Kidney (tissue), 14 donors: ENCODE data around the gene A2M. TPM values are rescaled to one million over a fixed set of nuclear protein-coding genes. Genes with fewer than 3 reads are reported as not detected.

Source experiments
- DNase-seq, 5 donors: peaks; one replicate each; pipeline ENCODE4 v3.0.0-alpha.2; 2013 to 2020
- FAIRE-seq: peaks from 2 replicates; lab custom pipeline; 2012; peaks lifted over from hg19 to GRCh38; lab: Jason Lieb, UNC
- H3K27ac ChIP-seq, 2 donors: one replicate each; pipeline ENCODE4 v1.7.0; 2013; ENCODE audit warnings: low read depth in 2 of 2, low read length in 2 of 2, inconsistent platforms in 1 of 2
- H3K27me3 ChIP-seq: one replicate; pipeline ENCODE4 v1.7.1; 2013; ENCODE audit warnings: low read length, inconsistent platforms; ENCODE audit not compliant: control insufficient read depth, insufficient read depth
- H3K36me3 ChIP-seq, 3 donors: one replicate each; pipeline versions ENCODE4 v1.7.0 to v1.7.1; 2013; ENCODE audit warnings: low read length in 3 of 3, control low read depth in 1 of 3, inconsistent platforms in 1 of 3; ENCODE audit not compliant: insufficient read depth in 3 of 3, control insufficient read depth in 2 of 3
- H3K4me1 ChIP-seq, 3 donors: one replicate each; pipeline versions ENCODE4 v1.7.0 to v1.7.1; 2013; ENCODE audit warnings: low read length in 3 of 3, inconsistent platforms in 1 of 3, low read depth in 1 of 3; ENCODE audit not compliant: control insufficient read depth in 2 of 3, insufficient read depth in 2 of 3
- H3K4me3 ChIP-seq, 3 donors: one replicate each; pipeline versions ENCODE4 v1.7.0 to v1.8.1; 2013; ENCODE audit warnings: low read length in 3 of 3, control low read depth in 1 of 3, inconsistent platforms in 1 of 3
- H3K9ac ChIP-seq, 3 donors: one replicate each; pipeline versions ENCODE4 v1.7.0 to v1.7.1; 2013; ENCODE audit warnings: low read length in 3 of 3, control low read depth in 1 of 3, inconsistent platforms in 1 of 3
- H3K9me3 ChIP-seq, 3 donors: one replicate each; pipeline versions ENCODE4 v1.7.0 to v1.7.1; 2013; ENCODE audit warnings: low read length in 3 of 3, control low read depth in 1 of 3, inconsistent platforms in 1 of 3; ENCODE audit not compliant: control insufficient read depth in 2 of 3, insufficient read depth in 1 of 3
- intact Hi-C: fragments of 100-400 bp; cut with DNase I; formaldehyde crosslinking; loops from one replicate; pipeline ENCODE4 v1.11.1; 2022
- polyA plus RNA-seq: library from polyadenylated mRNA; stranded (reverse); fragments of 350-450 nt; fragmentation: Illumina TruSeq; extraction: RNeasy Lipid Tissue Mini Kit (QIAGEN cat#74804); gene quantifications from one replicate; pipeline ENCODE4 v1.2.3, GENCODE V29; 2014; ENCODE audit warnings: low read depth, low replicate concordance; ENCODE audit not compliant: insufficient read depth
- total RNA-seq: library from RNA; stranded (reverse); fragmentation: NEBNext Ultra II Directional; extraction: Animal tissue kit (Norgen Biotek cat#: 25700); gene quantifications from one replicate; pipeline ENCODE4 v1.2.1, GENCODE V29; 2021
- TF ChIP-seq, protein P1 (sequence below): IDR thresholded peaks from 3 replicates; pipeline ENCODE4 v1.5.1; 2012; ENCODE audit warnings: mild to moderate bottlenecking, moderate library complexity, borderline replicate concordance; ENCODE audit not compliant: insufficient read depth; ENCODE audit errors: extremely low read depth
- donor health status: control.
- donor health status: control.
- donor health status: control.
- donor health status: control.
- donor health status: control.
- donor health status: DM: yes; HTN: yes; CAD: no.
- donor health status: Normal renal cell carcinoma (clear cell type).

A2M gene
- total and polyA plus RNA-seq, 2 donors from 2014 or later: 745 to 971 TPM

DNA sequence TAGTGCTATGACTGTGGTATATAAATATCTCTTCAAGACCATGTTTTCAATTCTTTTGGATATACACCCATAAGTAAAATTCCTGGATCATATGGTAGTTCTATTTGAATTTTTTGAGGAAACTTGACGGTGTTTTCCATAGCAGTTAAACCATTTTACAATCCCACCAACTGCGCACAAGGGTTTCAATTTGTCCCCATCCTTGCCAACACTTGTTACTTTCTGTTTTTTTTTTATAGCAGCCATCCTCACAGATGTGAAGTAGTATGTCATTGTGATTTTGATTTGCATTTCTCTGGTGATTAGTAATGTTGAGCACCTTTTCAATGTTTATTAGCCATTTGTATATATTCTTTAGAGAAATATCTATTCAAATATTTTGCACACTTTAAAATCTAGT, 14.5 kb upstream of the A2M start:
- Histone ChIP-seq H3K36me3 (no peaks in the 10 kb centered on the region), H3K27ac (no peak overlapping the region), H3K4me1 (peaks cover 0 to 4% (median 0%) of the 10 kb centered on the region in 3 donors), H3K9me3 (no peaks in the 10 kb centered on the region), H3K9ac (no peak overlapping the region), H3K4me3 (no peak overlapping the region), H3K27me3 (no peaks in the 10 kb centered on the region)
- TF ChIP-seq, protein P1, sequence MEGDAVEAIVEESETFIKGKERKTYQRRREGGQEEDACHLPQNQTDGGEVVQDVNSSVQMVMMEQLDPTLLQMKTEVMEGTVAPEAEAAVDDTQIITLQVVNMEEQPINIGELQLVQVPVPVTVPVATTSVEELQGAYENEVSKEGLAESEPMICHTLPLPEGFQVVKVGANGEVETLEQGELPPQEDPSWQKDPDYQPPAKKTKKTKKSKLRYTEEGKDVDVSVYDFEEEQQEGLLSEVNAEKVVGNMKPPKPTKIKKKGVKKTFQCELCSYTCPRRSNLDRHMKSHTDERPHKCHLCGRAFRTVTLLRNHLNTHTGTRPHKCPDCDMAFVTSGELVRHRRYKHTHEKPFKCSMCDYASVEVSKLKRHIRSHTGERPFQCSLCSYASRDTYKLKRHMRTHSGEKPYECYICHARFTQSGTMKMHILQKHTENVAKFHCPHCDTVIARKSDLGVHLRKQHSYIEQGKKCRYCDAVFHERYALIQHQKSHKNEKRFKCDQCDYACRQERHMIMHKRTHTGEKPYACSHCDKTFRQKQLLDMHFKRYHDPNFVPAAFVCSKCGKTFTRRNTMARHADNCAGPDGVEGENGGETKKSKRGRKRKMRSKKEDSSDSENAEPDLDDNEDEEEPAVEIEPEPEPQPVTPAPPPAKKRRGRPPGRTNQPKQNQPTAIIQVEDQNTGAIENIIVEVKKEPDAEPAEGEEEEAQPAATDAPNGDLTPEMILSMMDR: no peak
- DNase-seq (no peak), FAIRE-seq (no peak)
- intact Hi-C loops: no loop called here

DNA sequence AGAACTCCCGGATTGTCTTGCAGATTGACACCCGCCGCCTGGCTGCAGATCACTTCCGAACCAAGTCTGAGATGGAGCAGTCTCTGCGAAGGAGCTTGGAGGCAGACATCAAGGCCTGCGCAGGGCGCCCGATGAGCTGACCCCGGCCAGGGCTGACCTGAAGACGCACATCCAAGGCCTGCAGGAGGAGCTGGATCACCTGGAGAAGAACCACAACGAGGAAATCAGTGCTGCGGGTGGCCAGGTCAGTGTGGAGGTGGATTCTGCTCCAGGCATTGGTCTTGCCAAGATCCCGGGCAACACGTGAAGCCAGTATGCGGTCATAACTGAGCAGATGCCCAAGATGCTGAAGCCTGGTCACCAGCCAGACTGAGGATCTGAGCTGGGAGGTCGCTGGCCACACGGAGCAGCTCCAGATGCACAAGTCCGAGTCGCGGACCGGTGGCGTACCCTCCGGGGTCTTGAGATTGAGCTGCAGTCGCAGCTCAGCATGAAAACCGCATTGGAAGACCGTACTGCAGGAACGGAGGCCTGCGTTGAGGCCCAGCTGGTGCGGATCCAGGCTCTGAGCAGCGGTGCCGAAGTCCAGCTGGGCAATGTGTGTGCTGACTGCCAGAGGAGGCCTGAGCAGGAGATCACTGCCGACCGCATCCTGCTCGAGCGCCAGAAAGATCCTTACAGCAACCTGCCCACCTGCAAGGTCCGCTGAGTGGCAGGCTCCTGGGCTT, 12.4 kb upstream of the A2M start:
- FAIRE-seq: no peak
- TF ChIP-seq, protein P1: no peak

DNA sequence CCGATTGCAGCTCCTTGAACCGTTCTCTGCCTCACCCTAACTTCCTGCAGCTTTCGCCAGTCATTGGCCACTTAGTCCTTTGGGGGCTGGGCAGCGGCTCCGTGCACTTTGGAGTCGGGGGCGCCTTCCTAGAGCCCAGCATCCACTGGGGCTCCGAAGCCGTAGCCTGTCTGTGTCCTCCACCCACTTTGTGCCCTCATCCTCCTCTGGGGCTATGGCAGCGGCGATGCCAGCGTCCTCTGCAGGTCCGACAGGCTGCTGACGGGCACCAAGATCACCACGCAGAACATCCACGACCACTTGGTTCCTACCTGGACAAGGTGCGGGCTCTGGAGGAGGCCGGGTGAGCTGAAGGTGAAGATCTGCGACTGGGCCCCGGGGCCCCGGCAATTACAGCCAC, 11.8 kb upstream of the A2M start:
- DNase-seq: peak in 1 of 5 donors; percentile 55
- TF ChIP-seq, protein P1: no peak
- H3K27me3 ChIP-seq: no peaks in the 10 kb centered on the region
- H3K9ac ChIP-seq: no peak overlapping the region
- intact Hi-C loops: no loop called here
- H3K9me3 ChIP-seq: no peaks in the 10 kb centered on the region
- H3K27ac ChIP-seq: no peak overlapping the region
- H3K4me3 ChIP-seq: no peak overlapping the region
- FAIRE-seq: no peak
- peaks cover 0 to 7% (median 4%) of the 10 kb centered on the region in 3 donors for H3K4me1 ChIP-seq
- H3K36me3 ChIP-seq: no peaks in the 10 kb centered on the region

More for the DNA sequence above, 12.4 kb upstream of the A2M start:
- intact Hi-C loops: no loop called here
- no peaks in the 10 kb centered on the region for H3K36me3 ChIP-seq
- no peaks in the 10 kb centered on the region for H3K9me3 ChIP-seq
- no peak overlapping the region for H3K4me3 ChIP-seq
- H3K4me1 ChIP-seq: peaks cover 0 to 7% (median 4%) of the 10 kb centered on the region in 3 donors
- DNase-seq: peak in 1 of 5 donors; percentile 66
- no peak overlapping the region for H3K9ac ChIP-seq
- no peaks in the 10 kb centered on the region for H3K27me3 ChIP-seq
- H3K27ac ChIP-seq: no peak overlapping the region
